HG03469 (cell line): ENCODE results near the gene PLXNB1.
"Not testable (repeated sequence)": the region's sequence is repeated elsewhere in the genome, so short reads cannot be mapped to it uniquely, and the experiment has no call there.

Experiments
- ATAC-seq: cut with Tn5 transposase; IDR thresholded peaks from one replicate; pipeline ENCODE4 v1.9.1; 2021; ENCODE audit warnings: mild to moderate bottlenecking, moderate library complexity, moderate number of reproducible peaks; ENCODE audit not compliant: unreplicated experiment

The PLXNB1 gene

DNA sequence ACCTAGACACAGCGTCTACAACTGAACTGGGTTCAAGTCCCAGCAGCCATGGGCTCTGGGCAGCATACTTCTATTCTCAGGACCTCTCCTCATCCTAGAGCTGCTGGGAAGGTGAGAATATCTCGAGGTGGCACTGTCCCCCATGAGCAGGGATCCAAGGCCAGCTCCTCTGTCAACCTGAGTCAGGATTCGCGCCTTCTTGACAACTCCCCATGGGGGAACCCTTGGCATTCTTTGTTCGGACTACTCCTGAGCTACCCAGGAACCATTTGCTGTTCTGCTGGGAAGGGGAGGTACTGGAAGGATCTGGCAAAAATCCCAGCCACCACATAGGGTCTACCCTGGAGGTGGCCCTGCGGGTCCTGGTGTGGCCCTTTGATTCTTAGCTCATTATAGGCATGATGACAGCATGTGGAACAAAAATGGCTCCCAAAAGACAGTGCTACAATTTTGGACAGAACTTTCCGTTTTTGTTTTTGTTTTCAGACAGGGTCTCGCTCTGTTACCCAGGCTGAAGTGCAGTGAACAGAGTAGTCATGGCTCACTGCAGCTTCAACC is 22.3 kb downstream of the PLXNB1 start:
- no peak for ATAC-seq

DNA sequence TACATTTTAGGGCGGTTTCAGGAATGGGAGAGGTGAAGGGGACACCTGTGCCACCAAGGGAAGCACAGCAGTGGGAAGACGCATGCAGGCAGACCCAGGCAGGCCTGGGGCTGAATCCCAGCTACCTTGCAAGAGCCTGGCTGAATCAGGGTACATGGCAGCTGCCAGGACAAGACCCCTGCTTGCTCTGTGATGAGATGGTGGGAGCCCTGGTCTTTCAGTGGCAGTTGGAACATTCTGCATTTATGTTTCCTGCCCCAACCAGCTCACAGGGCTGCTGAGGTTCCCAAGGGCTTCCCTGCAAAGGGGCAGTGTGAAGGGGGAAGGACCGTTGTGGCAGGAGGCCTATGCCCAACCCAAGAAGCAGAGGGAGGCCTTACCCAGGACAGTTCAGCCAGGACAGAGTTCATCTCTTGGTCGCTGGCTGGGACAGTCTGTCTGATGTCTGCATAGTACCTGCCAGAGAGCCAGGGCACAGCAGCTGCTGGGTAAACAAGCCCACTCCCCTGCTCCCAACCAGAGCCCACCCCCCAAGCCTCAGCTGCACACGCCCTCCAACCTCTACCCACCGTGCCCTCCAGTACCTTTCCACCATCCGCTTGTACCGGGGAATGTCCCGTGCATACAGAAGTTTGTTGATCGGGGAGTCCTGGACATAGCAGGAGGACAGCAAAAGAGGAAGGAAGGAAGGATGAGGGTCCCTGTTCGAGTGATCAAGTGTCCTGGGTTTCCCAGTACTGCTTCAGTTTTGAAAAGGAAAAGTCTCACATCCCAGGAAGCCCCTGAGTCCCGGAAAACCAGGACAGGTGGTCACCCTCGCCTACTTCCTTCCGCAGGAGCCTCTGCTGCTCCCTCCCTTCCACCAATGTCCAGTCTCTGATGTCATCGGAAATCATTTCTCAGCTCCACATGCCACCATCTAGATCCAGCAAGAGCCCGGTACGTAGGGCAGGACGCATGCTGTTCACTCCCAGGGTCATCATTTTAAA is 23.1 kb downstream of the PLXNB1 start:
- ATAC-seq: no peak

DNA sequence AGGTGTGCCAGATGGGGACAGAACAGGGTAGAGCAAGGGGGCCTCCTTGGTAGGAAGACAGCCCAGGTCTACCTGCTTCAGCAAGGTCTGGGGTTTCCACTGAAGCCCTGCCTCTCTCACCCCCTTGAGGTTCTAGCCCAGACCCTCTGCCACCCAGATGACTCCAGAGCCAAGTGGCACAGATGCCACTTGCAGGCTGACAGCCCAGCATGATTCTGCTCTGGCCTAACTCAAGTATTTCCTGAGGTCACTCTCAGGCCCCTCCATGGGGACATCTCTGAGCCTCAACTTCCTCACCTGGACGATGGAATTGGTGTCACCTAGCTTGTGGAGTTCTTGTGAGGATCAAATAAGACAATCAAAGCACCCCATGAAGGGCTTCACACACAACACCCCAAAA is 23.9 kb downstream of the PLXNB1 start:
- no peak for ATAC-seq

DNA sequence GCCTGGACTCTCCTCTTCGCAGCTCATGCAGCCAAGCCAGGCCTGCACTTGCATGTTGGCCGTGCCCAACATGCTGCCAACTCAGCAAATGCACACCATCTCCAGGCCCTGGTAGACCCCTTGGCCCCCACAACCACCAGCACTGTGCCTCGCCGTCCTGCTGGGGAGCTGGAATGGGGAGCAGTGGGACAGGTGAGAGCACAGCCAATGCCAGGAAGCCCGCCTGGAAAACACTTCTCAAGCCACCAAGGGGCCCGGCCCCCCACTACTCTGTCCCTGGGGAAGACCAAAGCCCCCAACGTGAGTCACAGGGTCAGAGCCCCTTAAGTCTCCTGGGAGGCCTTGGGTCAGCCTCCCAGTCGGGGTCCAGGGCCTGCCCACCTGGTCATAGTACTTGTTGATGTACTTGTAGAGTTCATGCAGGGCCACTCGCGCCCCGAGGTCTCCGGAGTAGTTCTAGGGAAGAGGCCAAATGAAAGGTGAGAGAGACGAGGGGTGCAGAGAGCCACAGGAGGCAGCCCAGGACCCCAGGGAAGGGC is 24.5 kb downstream of the PLXNB1 start:
- no peak for ATAC-seq

DNA sequence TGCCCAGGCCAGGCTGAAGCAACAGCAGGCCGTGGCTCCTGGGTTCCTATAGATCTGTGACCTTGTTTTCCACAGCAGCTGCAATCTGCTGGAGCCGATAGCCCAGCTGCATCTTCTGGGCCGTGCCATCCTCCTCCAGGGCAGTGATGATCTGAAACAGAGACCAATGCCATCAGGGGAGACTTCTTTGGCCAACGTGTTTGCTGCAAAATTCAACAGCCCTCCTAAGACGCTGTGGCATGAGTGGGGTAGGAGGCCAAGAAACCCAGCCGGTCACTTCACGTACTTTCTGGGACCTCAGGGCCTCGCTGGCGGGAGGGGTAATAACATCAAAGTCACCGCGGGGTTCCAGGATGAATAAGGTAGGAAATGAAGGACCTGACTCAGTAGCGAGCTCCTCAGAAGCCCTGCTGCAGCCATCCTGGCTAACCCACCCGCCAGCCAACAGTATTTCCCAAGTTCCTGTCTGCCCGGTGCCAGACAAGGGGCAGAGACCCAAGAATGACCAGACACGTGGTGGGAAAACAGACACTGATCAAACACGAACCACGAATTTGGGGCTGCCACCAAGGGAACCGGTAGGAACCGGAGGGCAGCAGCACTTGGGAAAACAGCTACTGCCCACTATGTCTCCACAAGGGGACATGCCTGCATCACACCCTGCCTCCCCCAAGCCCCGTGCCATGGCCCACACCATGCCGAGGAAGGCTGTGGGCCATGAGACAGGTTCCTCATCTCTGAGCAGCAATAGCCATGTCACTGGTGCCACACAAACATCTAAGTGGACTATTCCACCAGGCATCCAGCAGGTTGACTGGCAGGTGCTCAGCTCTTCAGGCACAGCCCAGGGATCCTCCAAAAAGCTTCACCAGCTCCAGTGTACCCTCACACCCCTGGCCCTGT is 25.2 kb downstream of the PLXNB1 start:
- no peak for ATAC-seq

- no peak for ATAC-seq
Observed at GRCh38 chr3:48403533-48404439, 26.1 kb downstream of the PLXNB1 start.

DNA sequence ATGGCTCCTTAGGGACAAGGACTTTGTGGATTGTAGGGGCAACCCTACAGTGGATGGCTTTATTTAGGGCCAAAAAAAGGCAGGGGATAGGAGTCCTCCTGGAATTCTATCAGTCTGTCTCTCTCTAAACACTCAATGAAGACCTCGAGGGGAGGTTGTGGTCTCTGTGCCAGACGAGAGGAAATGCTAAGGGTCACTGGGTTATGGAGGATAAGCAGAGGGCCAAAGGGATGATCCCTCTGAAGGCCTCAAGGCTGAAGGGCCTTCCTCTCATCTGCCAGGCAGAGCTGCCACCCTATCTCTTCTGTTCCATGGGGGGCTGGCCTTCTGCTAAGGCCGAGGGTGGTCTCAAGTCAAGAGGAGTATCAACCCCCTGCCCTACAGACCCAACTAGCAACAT is 27.0 kb downstream of the PLXNB1 start:
- no peak for ATAC-seq

DNA sequence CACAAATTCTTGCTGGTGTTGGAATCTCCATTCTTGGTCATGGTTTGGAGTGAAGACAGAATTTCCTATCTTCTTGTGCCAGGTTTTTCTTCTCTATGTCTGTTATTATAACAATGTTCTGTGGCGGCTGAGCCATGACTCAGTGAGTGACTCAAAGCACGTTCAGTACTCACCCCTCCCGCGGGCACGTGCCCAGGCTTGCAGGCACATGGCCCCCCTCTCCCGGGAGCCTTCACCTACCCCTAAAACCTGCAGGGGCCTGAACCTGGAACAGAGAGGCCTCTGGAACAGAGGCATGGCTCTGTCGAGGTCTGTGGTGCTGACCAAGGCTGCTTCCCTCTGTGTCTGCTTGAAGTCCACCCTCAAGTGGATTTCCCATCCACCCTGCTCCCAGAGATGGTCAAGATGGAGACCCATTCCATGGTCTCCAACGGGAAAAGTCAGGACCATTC is 27.6 kb downstream of the PLXNB1 start:
- no peak for ATAC-seq

GRCh38 chr3:48401434-48401901 is 28.4 kb downstream of the PLXNB1 start:
- ATAC-seq: not testable (repeated sequence)

- ATAC-seq: no peak
Observed at GRCh38 chr3:48400824-48401433, 29.0 kb downstream of the PLXNB1 start.

DNA sequence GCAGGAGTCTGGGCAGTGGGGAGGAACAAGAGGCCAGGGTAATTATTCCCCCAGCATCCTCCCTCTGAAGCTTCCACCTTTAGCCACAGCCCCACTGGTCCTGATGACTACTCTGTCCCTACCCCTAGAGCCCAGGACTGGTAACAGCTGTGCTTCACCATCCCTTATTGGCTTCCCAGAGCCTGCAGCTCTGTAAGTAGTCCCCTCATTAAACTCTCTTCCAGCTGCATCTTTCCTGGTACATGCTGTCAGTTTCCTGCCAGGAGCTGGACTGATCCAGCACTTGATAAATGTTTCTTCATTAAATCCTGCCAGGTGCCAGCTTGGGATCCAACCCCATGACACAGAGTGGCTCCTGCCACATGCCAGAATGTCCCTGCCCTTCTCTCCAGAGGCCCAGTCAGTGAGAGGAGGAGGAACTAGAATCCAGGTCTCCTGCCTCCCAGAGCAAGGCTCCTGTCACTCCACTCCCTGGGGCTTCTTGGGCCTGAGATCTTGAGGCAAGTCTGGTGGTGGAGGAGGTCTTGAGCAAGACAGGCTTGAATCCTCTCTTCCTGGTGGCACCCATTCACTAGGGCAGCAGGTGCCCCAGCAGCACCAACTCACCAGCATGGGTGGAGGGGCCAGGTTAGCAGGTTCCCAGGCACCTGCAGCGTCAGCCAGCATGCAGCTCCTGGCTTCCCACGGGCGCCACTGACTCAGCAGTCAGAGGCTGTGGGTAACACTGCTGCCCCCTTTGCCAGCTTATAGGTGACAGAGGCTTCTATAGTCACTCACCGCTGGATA is 30.3 kb downstream of the PLXNB1 start:
- ATAC-seq: no peak

GRCh38 chr3:48398701-48399386 is 31.0 kb downstream of the PLXNB1 start:
- ATAC-seq: no peak

- no peak for ATAC-seq
Observed at GRCh38 chr3:48397767-48398681, 31.9 kb downstream of the PLXNB1 start.

DNA sequence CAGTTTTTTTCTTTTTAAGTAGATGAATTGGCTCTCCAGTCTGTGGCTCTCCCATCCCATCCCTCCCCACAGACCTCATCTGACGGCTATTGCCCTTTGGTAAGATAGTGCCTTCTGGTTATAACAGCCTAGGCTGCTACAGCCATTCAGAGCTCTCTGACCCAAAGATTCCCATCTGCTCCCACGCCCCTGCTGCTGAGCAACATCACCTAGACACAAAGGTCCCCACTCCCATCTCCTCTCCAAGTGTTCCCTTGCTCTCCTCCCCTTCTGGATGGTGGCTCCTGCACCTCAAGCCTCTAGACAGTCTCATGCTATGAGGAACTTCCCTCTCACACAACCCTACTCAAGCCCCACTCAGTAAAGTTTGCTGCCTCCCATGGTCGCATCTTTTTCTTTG is 34.2 kb downstream of the PLXNB1 start:
- ATAC-seq: no peak

GRCh38 chr3:48394391-48394790 is 35.5 kb downstream of the PLXNB1 start:
- ATAC-seq: no peak

DNA sequence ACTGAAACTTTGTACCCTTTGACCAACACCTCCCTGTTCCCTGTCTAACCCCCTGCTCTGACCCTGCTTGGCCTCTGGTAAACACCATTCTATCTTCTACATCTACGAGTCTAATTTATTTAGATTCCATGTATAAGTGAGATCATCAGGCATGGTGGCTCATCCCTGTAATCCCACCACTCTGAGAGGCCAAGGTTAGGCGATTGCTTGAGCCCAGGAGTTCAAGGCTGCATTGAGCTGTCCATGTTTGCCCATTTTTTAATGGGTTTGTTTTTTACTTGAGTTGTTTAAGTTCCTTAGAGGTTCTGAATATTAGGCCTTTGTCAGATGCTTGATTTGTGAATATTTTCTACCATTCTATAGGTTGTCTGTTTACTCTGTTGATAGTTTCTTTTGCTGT is 40.9 kb downstream of the PLXNB1 start:
- no peak for ATAC-seq

- ATAC-seq: no peak
Observed at GRCh38 chr3:48387634-48388033, 42.3 kb downstream of the PLXNB1 start.
